GM23338 (cell line): Measurements from ENCODE around the gene SLK. TPM values are rescaled to one million over a fixed set of nuclear protein-coding genes. Genes with fewer than 3 reads are reported as not detected.

Experiments used
- ATAC-seq: fragments of 200-7000 bp; cut with Tn5 transposase; 3 replicates; pipeline ENCODE4 v1.9.1; 2020
- DNase-seq: peaks from one replicate; pipeline ENCODE4 v3.0.0-alpha.2; 2015; ENCODE audit warnings: low spot score
- H2AFZ ChIP-seq: fragments of 200-600 bp; sonication (generic); 2 replicates; pipeline ENCODE4 v1.8.0; 2016; ENCODE audit warnings: antibody characterized with exemption, mild to moderate bottlenecking, moderate library complexity
- H3F3A ChIP-seq: fragments of 200-600 bp; sonication (generic); replicated peaks from 2 replicates; pipeline ENCODE4 v1.8.0; 2017; ENCODE audit warnings: antibody characterized with exemption, mixed run types, low read depth
- H3K27ac ChIP-seq: fragments of 200-600 bp; sonication (generic); 2 replicates; pipeline ENCODE4 v1.6.1; 2016; ENCODE audit warnings: low read depth
- H3K27me3 ChIP-seq: fragments of 200-600 bp; sonication (generic); 2 replicates; pipeline ENCODE4 v1.8.0; 2016; ENCODE audit warnings: mild to moderate bottlenecking, mixed run types, moderate library complexity; ENCODE audit not compliant: insufficient read depth
- H3K36me3 ChIP-seq: fragments of 200-600 bp; sonication (generic); 2 replicates; pipeline ENCODE4 v1.8.0; 2016; ENCODE audit warnings: mild to moderate bottlenecking; ENCODE audit not compliant: insufficient read depth
- H3K4me1 ChIP-seq: fragments of 200-600 bp; sonication (generic); 2 replicates; pipeline ENCODE4 v1.8.0; 2016; ENCODE audit warnings: mild to moderate bottlenecking, moderate library complexity; ENCODE audit not compliant: insufficient read depth
- H3K4me2 ChIP-seq: fragments of 200-600 bp; sonication (generic); 2 replicates; pipeline ENCODE4 v1.7.1; 2017; ENCODE audit warnings: mixed run types
- H3K4me3 ChIP-seq: fragments of 200-600 bp; sonication (generic); 2 replicates; pipeline ENCODE4 v1.6.1; 2016; ENCODE audit warnings: mixed run types
- H3K79me2 ChIP-seq: fragments of 200-600 bp; sonication (generic); replicated peaks from 2 replicates; pipeline ENCODE4 v1.8.0; 2017; ENCODE audit warnings: mild to moderate bottlenecking; ENCODE audit not compliant: insufficient read depth
- H3K9me2 ChIP-seq: fragments of 200-600 bp; sonication (generic); 2 replicates; pipeline ENCODE4 v1.8.0; 2017; ENCODE audit not compliant: insufficient read depth
- H4K20me1 ChIP-seq: fragments of 200-600 bp; sonication (generic); replicated peaks from 2 replicates; pipeline ENCODE4 v1.8.0; 2017; ENCODE audit warnings: mild to moderate bottlenecking; ENCODE audit not compliant: insufficient read depth
- H3K27ac Mint-ChIP-seq: 2 replicates; pipeline ENCODE4 v1.8.0; 2020; ENCODE audit warnings: inconsistent platforms, mild to moderate bottlenecking, moderate library complexity, mixed read lengths
- H3K27me3 Mint-ChIP-seq: 3 replicates; pipeline ENCODE4 v1.8.0; 2022; ENCODE audit warnings: low read depth, mild to moderate bottlenecking, moderate library complexity, mixed read lengths, inconsistent platforms; ENCODE audit not compliant: insufficient read depth, poor library complexity
- H3K36me3 Mint-ChIP-seq: 3 replicates; pipeline ENCODE4 v1.8.0; 2021; ENCODE audit warnings: low read depth, mild to moderate bottlenecking, inconsistent platforms, moderate library complexity, mixed read lengths
- H3K4me1 Mint-ChIP-seq: 3 replicates; pipeline ENCODE4 v1.8.0; 2020; ENCODE audit warnings: mild to moderate bottlenecking, inconsistent platforms, mixed read lengths
- H3K4me3 Mint-ChIP-seq: 3 replicates; pipeline ENCODE4 v1.8.0; 2021; ENCODE audit warnings: moderate library complexity, mild to moderate bottlenecking, inconsistent platforms, mixed read lengths
- H3K9me3 Mint-ChIP-seq: 3 replicates; pipeline ENCODE4 v1.8.0; 2020; ENCODE audit warnings: moderate library complexity, mild to moderate bottlenecking, inconsistent platforms, mixed read lengths
- CTCF ChIP-seq, 2 experiments: fragments of 200-600 bp in 1 of 2; sonication (generic) in 1 of 2; conservative IDR thresholded peaks; 2 replicates each; pipeline versions ENCODE4 v1.5.1 to v1.6.1; 2016 to 2017; ENCODE audit warnings: antibody characterized with exemption in 2 of 2, low read depth in 2 of 2, mild to moderate bottlenecking in 2 of 2, moderate library complexity in 1 of 2
- ETS1 ChIP-seq: IDR thresholded peaks from 2 replicates; pipeline ENCODE4 v1.6.1; 2016; ENCODE audit warnings: antibody characterized with exemption
- JUNB ChIP-seq: IDR thresholded peaks from one replicate; pipeline ENCODE4 v1.6.1; 2016; ENCODE audit warnings: antibody characterized with exemption; ENCODE audit not compliant: unreplicated experiment
- NANOG ChIP-seq: IDR thresholded peaks from 2 replicates; pipeline ENCODE4 v1.6.1; 2016; ENCODE audit warnings: antibody characterized with exemption, borderline replicate concordance
- POLR2AphosphoS5 ChIP-seq: IDR thresholded peaks from 2 replicates; pipeline ENCODE4 v1.6.1; 2016; ENCODE audit warnings: antibody characterized with exemption, low read depth
- STAT1 ChIP-seq: IDR thresholded peaks from one replicate; pipeline ENCODE4 v1.6.1; 2016; ENCODE audit warnings: antibody characterized with exemption; ENCODE audit not compliant: unreplicated experiment
- ZNF114 ChIP-seq: fragments of 250-450 bp; sonication (Bioruptor Pico); IDR thresholded peaks from 2 replicates; pipeline ENCODE4 v1.5.0; 2020; ENCODE audit warnings: mild to moderate bottlenecking, moderate library complexity
- ZNF462 ChIP-seq: fragments of 250-450 bp; sonication (Bioruptor Pico); IDR thresholded peaks from 2 replicates; pipeline ENCODE4 v1.5.0; 2020; ENCODE audit warnings: mild to moderate bottlenecking, moderate library complexity
- polyA plus RNA-seq: library from polyadenylated mRNA; unstranded; fragments of >200 nt; fragmentation: Nextera tagmentation; extraction: Ambion mirVana; gene quantifications from 2 replicates; pipeline ENCODE4 v1.2.1, GENCODE V29; 2016
- total RNA-seq: library from RNA; depleted of rRNA; stranded (reverse); fragments of >200 nt; shearing (Covaris generic); gene quantifications from 2 replicates; pipeline ENCODE4 v1.2.3, GENCODE V29; 2014

SLK gene
- total and polyA plus RNA-seq, 2 experiments from 2014 or later: 8.4 to 21.5 TPM

GRCh38 chr10:103926722-103927319 lies 40.1 kb upstream of the SLK start:
- Mint-ChIP-seq H3K4me1 (peaks cover 18% of the 10 kb centered on the region), H3K9me3 (no peaks in the 10 kb centered on the region)
- ATAC-seq: no peak

More at GRCh38 chr10:103926722-103927319, 40.1 kb upstream of the SLK start:
- no peaks in the 10 kb centered on the region for H3K27me3 Mint-ChIP-seq
- Histone ChIP-seq H3F3A (no peaks in the 10 kb centered on the region), H3K4me2 (no peak overlapping the region), H3K36me3 (no peaks in the 10 kb centered on the region), H3K4me1 (peaks cover 17% of the 10 kb centered on the region), H3K27me3 (no peaks in the 10 kb centered on the region), H2AFZ (no peak overlapping the region), H3K79me2 (no peaks in the 10 kb centered on the region), H3K27ac (no peak overlapping the region), H3K9me2 (no peaks in the 10 kb centered on the region), H3K4me3 (no peak overlapping the region), H4K20me1 (no peaks in the 10 kb centered on the region)
- no peaks in the 10 kb centered on the region for H3K36me3 Mint-ChIP-seq
- no peak overlapping the region for H3K27ac Mint-ChIP-seq
- H3K4me3 Mint-ChIP-seq: no peak overlapping the region
- peak; percentile 9 for DNase-seq
- TF ChIP-seq CTCF (conservative IDR thresholded peaks at IDR 0.05; ENCODE audit: low read depth in 2 of 2): 0 out of 4 replicates have a peak, but pooled peaks of 1 of the 2 experiments have one; percentile 8
- no peak for TF ChIP-seq NANOG
- TF ChIP-seq STAT1: no peak
- no peak for TF ChIP-seq ZNF114
- TF ChIP-seq ETS1: no peak
- no peak for TF ChIP-seq ZNF462 (CRISPR knock-in tag)
- TF ChIP-seq POLR2AphosphoS5: no peak
- TF ChIP-seq JUNB: no peak
